ENCODE results near the gene UCP2.

The UCP2 gene

GRCh38 chr11:73982595-73982989, at the start of gene UCP2:
Gene UCP2, minus strand, starts transcription at chr11:73982843. Its CDS starts 4,465 bp downstream, at chr11:73978378.
- DNase-seq (ENCODE audit: low read depth) = peak; percentile 8

GRCh38 chr11:74030723-74031676, 48.4 kb upstream of the UCP2 start:
- no peak for DNase-seq (ENCODE audit: low read depth)

- no peak for DNase-seq (ENCODE audit: low read depth)
These were observed 43.0 kb upstream of the UCP2 start for GRCh38 chr11:74025467-74026166.

GRCh38 chr11:74024261-74025029, 41.8 kb upstream of the UCP2 start:
- DNase-seq (ENCODE audit: low read depth) = peak; percentile 81

- no peak for DNase-seq (ENCODE audit: low read depth)
These were observed 40.6 kb upstream of the UCP2 start for GRCh38 chr11:74023276-74023675.

- no peak for DNase-seq (ENCODE audit: low read depth)
These were observed 39.9 kb upstream of the UCP2 start for GRCh38 chr11:74022546-74022945.

GRCh38 chr11:74021998-74022397, 39.4 kb upstream of the UCP2 start:
- DNase-seq (ENCODE audit: low read depth) = no peak

GRCh38 chr11:74020539-74020938, 37.9 kb upstream of the UCP2 start:
- DNase-seq (ENCODE audit: low read depth) = no peak

GRCh38 chr11:74019860-74020259, 37.2 kb upstream of the UCP2 start:
- DNase-seq (ENCODE audit: low read depth) = no peak

- DNase-seq (ENCODE audit: low read depth) = no peak
These were observed 36.6 kb upstream of the UCP2 start for GRCh38 chr11:74019104-74019738.

- DNase-seq (ENCODE audit: low read depth) = peak; percentile 89
These were observed 35.8 kb upstream of the UCP2 start for GRCh38 chr11:74018331-74019005.

GRCh38 chr11:74017631-74018030, 35.0 kb upstream of the UCP2 start:
- no peak for DNase-seq (ENCODE audit: low read depth)

GRCh38 chr11:74015919-74016684, 33.5 kb upstream of the UCP2 start:
- no peak for DNase-seq (ENCODE audit: low read depth)

- DNase-seq (ENCODE audit: low read depth) = no peak
These were observed 32.2 kb upstream of the UCP2 start for GRCh38 chr11:74014880-74015279.

GRCh38 chr11:74013141-74013540, 30.5 kb upstream of the UCP2 start:
- no peak for DNase-seq (ENCODE audit: low read depth)

- no peak for DNase-seq (ENCODE audit: low read depth)
These were observed 29.6 kb upstream of the UCP2 start for GRCh38 chr11:74012074-74012809.

GRCh38 chr11:74011360-74012073, 28.9 kb upstream of the UCP2 start:
- DNase-seq (ENCODE audit: low read depth) = peak; percentile 44

- DNase-seq (ENCODE audit: low read depth) = no peak
These were observed 28.0 kb upstream of the UCP2 start for GRCh38 chr11:74010306-74011300.
